ENCODE measurements around the gene SOWAHB.
"Not testable (repeated sequence)": the region's sequence is repeated elsewhere in the genome, so short reads cannot be mapped to it uniquely, and the experiment has no call there.

The SOWAHB gene

DNA sequence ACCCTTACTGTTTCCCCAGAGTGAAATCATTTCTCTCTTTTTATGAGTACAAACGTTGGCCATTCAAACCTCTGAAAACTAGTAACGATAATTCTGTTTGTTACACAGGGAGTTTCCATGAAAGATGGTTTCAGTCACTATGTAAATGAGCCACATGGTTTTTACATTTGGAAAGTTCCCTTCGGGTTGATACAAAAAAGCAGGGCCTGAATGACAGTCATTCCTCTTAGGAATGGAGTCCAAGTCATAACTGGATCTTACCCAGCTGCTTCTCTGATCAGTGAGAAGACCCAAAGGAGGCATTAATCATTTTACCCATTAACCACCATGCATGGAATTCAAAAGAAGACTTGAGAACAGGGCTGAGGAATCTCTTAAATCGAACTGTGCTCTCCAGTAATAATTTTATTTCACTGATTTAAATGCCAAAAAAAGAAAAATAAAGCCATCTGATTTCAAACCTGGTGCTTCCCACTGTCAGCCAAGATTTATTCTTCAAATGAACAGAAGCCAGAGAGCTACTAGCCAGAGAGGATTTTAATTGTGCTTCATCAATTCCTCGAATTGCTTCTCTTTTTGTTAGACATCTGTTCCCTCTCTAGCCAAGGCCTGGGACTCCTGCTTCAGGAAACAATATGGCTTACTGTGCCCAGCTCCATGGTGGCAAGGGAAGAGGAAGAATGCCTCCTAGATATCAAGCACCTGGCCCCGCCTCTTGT is 3.2 kb downstream of the SOWAHB start:
- no peak for DNase-seq

DNA sequence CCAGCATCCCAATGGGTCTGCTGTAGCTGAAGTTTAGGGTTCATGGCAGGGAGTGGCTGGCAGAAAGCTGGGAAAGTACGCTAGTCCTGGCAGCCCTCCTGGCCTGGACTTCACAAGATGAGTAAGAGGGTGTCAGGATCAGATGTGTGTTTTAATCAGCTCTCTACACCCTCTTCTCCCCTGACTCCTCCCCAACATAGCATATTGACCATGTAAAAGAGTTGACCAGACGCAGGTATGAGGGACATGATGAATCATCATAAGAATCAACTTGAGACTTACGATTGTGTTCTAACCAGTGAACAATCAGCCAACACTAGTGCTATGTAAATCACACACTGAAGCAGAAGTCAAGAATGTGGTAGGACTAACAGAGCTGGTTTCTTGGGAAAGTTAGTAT is 5.3 kb downstream of the SOWAHB start:
- no peak for DNase-seq

DNA sequence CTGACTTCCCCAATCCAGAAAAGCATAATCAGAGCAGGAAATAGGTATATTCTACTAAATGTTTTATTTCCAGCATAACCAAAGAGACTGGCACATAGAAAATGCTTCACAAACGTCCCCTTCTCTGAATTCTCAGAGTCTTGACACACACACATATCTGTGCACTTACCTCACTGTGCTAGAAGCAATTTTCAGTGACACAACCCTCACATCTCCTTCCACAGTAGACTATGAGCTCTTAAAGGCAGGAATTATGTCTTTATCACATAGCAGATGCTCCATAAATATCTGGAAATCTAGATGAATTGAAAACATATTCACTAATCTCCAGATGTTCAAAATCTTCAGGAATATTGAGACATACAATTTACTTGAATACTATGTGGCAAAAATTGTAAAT is 5.9 kb downstream of the SOWAHB start:
- no peak for DNase-seq

DNA sequence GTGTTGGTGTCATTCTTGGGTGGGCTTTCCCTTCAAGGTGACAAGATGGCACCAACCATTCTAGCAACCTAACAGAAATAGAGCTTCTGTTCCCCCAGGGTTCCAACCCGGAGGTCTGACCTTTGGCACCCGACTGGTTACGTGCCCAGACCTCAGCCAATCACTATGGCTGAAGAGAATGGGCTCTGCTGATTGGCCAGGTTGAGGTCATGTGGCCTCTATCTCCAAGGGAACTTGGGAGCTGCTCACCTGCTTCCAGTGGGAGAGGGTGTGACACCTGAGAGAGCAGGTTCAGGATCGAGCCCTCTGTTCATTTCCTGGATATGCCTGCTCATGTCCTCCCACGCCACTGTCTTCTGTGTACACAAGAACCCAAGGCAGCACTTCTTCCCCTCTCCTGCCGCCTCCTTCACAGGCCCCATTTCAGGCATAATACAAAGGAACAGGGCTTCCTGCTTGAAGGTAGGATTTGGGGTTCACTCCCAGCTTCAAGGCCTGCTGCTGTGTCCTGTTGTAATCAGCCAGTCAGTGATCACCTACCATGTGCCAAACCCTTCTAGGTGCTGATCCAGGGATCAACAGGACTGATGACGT is 11.0 kb downstream of the SOWAHB start:
- DNase-seq, result no peak

DNA sequence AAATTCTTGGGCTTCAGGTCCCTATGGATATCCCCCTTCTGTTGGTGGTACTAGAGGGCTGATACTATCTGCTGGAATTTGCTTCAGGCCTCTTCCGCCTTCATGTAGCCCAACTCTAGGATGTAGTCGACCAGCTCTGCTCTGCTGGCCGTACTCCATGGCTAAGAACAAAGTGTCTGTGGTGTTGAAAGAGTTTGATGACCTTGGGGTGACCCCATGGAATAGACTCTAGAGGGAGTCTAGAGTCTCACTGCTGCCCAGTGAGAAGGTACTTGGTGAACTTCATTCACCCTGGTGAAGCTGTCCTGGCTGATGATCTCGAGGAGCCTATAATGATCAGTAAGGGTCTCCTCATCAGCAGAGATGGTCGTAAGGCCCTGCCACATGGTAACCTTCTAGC is 11.7 kb downstream of the SOWAHB start:
- no peak for DNase-seq

DNA sequence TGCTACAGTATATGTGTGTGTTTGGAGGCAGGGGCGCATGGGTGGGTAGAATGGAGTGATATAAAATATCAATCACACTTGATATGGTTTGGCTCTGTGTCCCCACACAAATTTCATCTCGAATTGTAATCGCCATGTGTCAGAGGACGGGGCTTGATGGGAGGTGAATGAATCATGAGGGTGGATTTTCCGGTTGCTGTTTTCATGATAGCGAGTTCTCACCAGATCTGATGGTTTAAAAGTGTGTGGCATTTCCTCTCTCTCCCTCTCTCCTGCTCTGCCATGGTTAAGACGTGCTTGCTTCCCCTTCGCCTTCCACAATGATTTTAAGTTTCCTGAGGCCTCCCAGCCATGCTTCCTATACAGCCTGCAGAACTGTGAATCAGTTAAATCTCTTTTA is 14.8 kb downstream of the SOWAHB start:
- DNase-seq, result no peak

DNA sequence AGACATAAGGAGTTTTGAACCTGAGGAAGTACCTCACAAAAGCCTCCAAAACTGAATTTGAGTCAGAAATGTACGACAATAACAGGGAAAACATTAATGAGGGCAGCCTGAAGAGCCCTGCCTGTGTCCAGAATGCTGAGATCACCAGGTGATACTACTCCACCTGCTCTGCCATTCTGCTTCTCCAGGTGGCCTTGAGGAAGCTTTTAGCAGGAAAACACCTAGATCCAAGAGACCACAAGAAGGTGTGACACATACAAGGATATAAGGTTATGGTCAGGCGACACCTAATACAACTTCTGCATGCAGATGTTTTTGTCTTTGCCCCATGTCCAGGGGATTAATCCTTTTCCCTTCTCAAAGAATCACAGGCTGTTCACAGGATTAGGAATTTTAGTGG is 15.3 kb downstream of the SOWAHB start:
- DNase-seq, result no peak

DNA sequence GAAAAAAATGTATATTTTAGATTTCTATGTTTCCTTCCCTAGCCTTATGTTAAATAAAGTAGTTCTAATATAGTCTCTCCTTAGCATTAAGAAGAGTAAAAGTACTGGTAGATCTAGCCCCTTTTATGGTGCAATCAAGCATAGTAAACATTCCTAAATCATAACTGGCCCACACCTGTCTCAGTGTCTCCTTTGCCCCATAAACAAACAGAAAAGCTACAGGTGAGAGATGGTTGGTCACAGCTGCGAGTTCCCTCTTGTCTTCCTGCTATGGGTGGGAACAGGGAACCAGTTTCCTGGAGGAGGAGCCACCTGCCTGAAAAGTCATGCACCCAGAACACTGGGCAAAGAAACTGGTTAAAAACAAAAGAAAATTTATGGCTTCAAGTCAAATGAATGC is 16.6 kb downstream of the SOWAHB start:
- no peak for DNase-seq

DNA sequence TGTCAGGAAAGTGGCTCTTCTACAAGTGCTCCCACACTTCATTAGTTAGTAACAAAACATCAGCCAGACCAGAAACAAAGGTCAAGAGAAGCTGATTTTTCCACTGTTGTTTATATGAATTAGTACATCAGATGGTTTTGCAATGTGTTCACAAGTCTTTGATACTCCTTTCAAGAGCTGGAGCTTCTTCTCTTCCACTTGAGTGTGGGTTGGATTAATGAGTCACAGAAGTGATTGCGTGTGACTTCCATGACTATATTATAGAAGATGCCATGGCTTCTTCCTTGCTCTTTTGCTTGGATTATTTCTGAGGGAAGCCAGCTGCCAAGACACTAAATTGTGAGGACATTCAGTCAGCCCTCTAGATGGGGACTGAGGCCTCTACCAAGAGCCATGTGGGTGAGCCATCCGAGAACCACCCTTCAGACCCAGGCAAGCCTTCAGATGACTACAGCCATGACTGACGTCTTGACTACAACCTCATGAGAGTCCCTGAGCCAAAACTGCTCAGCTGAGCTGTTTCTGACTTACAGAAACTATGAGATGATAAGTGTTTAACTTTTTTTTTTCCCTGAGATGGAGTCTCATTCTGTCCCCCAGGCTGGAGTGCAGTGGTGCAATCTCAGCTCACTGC is 18.1 kb downstream of the SOWAHB start:
- no peak for DNase-seq

DNA sequence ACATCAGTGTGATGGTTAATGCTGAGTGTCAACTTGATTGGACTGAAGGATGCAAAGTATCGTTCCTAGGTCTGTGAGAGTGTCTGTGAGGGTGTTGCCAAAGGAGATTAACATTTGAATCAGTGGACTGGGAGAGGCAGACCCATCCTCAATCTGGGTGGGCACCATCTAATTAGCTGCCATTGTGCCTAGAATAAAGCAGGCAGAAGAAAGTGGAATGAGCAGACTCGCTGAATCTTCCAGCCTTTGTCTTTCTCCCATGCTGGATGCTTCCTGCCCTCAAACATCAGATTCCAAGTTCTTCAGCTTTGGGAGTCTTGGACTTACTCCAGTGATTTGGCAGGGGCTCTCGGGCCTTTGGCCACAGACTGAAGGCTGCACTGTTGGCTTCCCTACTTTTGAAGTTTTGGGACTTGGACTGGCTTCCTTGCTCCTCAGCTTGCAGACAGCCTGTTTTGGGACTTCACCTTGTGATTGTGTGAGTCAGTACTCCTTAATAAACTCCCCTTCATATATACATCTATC is 19.2 kb downstream of the SOWAHB start:
- DNase-seq, result not testable (repeated sequence)

DNA sequence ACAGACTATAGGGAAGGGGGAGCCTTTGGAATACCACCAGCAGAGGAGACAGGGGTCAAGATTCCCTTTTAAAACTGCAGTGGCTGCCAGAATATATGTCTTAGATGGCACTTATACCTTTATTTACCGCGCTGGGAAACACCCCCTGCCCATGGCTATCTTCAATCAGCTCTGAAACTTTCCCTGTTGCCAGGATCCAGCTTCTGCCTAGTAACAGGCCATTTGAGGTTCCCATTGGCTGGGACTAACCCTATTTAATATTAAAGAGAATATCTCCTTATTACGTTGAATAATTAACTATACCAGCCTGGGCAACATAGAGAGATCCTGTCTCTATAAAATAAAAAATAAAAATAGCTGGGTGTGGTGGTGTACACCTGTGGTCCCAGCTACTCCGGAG is 23.8 kb downstream of the SOWAHB start:
- no peak for DNase-seq

DNA sequence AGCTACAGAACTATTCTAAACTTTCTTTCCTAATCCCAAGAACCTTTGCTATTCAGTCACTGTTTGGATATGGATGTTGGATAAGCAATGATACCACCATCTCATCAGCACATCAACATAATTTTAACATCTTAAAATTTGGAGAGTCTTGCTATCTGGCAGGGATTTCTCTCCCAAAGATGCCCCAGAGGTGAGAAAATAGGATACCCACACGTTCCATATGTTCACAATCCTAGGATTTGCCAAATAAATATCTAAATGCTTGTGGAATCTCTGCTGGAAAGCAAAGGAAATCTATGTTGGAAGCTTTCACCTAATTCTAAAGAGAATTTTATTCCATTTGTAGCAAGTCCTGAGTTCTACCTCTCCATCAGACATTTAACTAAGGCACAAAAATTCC is 24.4 kb downstream of the SOWAHB start:
- no peak for DNase-seq

DNA sequence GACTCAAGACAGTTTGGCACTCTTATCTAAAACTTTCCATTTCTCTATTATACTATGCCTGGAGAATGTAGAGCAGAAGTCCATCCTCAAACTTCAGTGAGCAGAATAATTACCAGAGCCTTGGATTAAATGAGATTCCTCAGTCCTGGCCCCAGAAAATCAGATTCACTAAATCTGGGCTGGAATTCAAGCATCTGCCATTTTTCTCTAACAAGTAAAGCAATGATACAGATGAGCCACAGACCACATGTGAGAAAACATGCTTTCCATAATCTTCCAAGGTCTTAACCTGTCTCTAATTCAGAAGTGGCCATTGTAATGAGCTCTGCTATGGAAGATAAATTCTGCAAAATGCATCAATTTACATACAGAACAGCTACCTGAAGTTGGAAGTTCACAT is 25.4 kb downstream of the SOWAHB start:
- no peak for DNase-seq

DNA sequence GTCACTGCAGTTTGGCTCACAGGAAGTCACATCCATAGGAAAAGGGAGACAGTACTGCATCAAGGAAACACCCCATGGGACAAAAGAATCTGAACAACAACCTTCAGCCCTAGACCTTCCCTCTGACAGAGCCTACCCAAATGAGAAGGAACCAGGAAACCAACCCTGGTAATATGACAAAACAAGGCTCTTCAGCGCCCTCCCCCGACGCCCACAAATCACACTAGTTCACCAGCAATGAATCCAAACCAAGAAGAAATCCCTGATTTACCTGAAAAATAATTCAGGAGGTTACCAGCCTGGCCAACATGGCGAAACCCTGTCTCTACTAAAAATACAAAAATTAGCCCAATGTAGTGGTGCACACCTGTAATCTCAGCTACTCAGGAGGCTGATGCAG is 29.2 kb downstream of the SOWAHB start:
- not testable (repeated sequence) for DNase-seq

DNA sequence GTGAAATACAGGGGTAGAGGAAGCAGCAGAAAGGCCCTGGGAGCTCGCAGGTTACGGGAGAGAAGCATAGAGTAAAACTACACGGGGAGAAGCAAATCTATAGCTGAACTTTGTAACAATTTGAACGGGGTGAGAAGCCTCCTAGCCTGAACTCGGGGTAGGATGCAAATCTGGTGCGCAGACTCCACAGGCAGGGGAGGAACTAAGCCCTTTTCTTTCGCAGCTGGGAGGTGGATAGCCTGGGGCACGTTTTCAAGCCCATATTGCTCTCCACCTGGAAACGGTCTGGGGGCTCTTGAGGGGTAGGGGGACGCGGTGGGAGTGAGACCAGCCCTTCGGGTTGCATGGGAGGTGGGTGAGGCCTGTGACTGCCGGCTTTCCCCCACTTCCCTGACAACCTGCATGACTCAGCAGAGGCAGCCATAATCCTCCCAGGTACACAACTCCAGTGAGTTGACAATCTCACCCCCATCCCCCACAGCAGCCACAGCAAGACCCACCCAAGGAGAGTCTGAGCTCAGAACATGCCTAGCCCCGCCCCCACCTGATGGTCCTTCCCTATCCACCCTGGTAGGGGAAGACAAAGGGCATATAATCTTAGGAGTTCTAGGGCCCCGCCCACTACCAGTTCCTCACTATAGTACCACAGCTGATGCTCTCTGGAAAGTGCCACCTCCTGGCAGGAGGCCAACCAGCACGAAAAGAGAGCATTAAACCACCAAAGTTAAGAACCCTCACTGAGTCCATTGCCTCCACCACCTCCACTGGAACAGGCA is 29.9 kb downstream of the SOWAHB start:
- no peak for DNase-seq

DNA sequence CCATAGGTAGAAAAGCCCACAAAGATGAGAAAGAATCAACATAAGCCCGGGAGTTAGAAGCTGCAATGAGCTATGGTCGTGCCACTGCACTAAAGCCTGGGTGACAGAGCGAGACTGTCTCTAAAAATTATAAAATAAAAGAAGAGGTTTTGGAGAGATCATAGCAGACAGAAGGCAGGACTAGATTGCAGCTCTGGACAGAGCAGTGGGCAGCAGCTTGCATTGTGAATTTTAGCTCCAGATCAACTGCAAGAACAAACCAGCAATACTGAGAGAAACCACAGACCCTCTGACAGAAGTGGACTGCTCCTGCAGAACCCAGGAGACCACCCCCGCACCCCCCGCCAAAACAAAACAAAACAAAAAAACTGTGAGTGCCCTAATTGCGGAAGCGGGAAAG is 30.6 kb downstream of the SOWAHB start:
- DNase-seq, result no peak

DNA sequence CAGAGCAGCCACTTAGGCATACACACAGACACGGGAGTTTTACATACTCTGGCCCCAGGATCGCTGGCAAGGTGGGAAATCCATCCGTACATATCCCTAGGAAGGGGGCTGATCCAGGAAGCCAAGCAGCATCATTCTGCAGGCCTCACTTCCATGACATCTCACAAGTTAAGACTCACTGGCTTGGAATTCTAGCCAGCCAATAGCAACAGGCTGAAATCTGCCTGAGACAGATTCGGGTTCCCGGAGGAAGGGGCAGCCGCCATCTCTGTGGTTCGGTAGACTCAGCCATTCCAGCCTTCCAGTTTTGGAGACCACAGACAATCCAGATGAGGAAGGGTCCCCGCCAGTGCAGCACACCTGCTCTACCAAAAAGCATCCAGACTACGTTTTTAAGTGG is 31.3 kb downstream of the SOWAHB start:
- DNase-seq, result no peak

DNA sequence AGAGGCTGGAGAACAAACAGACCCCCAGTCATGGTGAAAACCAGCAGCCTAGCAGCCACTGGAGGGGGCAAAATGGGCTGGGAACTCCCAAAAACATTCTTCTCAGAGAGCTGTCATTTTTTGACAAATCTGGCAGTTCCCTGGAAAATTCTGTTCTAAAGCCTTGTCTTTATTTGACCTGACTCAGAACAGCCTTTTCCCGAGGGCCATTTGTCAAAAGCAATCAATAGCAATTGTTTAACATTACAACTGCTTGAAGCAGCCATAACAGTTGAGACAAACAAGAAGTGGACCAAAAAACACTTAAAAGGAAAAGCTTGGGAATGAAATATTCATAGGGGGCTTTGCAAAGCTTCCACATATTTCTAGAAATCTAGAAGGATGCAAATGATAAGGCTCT is 39.6 kb downstream of the SOWAHB start:
- DNase-seq, result no peak

DNA sequence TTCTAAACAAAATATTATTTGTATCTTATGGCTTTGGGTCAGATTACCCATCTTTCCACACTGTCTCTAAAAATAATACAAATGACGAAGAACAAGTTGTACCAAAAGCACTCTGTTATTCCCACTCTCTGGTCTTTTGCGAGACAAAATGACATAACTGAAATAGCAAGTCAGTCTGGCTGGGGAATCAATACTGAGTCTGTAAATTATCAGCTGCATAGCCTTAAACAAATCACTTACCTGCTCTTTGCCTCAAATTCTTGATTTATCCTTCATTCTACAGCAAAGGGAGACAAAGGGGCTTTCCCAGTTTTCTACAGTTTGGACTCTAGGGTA is 40.9 kb downstream of the SOWAHB start:
- DNase-seq, result no peak

DNA sequence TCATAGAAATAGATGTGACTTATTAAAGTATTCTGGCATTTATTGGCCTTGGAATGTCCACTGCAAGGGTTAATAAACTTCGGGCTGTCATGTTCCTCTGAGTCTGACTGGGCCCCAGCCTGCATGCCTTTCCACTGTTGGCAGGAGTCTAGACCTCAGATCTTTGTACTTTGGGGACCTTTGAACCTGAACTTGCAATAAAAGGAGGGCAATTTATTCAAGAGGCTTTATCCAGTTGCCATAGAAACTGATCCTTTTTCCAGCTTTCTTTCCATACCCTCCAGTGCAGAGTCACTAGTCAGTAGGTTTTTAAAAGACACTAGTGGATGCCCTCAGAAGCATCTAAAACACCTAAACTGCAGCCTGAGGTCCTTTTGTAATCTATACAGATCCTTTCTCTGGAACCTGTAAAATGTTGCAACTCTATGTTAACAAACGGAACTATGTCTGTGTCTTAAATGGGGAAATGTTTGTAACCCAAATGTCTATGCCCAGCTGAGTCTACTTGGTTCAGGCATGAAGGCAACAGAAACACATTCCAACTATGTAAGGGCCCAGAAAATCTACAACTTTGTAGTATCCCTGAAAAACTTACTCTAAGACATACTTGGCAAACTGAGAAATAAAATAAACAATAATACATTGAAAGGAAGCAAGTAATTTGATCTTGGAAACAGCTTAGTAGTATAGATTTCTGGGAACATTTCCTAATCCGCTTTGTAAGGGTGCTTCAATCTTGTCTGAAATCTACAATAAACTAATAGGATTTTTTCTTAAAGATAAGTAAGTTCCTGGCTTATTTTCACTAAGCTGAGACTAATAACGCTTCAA is 41.5 kb downstream of the SOWAHB start:
- no peak for DNase-seq

DNA sequence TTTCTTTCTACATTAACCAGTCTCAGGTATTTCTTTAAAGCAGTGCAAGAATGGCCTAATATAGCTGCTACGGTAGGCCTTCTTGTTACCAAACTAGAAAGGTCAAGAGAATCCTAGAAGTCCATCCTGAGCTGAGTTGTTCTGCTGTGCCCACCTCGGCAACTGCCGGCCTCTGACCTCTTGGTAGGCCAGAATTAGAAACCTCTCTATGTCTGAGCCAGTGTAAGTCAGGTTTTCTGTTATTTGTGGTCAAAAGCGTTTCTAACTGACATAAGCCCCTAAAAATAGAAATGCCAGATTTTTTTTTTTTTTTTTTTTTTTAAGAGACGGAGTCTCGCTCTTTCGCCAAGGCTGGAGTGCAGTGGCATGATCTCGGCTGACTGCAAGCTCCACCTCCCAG is 43.1 kb downstream of the SOWAHB start:
- no peak for DNase-seq

DNA sequence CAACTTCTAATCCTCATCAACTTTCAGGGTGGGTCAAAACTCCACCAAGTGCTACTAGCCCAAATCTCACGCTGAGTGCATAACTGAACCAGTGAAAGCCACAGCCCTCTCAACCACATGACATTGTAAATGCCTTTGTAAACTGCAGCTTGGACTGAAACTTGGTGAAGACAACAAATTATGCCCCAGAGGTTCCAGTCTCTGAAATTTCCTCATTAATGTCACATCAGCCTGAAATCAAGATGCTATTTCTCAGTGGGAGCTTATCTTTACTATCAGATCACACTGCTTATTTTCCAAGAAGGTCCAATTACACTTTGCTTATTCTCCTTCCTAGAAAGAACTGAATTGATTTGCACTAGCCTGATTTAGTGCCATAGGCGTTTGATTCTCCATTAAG is 46.6 kb downstream of the SOWAHB start:
- no peak for DNase-seq

DNA sequence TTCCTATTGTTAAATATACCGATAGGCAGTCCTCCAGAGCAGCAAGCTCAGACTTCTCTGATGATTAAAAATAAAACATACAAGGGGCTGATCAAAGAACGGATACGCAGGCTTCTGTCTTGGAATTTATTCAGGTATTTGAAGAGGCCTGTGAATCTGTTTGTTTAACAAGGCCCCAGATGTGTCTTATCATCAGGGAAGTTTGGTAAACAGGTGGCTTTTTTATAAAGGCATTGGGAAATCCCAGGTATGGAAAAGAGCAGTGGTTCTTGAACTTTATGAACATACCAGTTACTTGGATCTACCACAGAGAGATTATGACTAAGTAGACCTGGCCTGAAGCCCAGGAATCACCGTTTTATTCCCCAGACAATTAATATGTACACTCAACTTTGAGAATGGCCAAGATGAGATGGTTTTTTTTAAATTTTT is 47.9 kb downstream of the SOWAHB start:
- DNase-seq, result no peak
